ENCODE results near the gene SPRR1A.

The SPRR1A gene

GRCh38 chr1:153032677-153033308 is 48.9 kb downstream of the SPRR1A start:
- DNase-seq: no peak

GRCh38 chr1:153035211-153035610 is 51.3 kb downstream of the SPRR1A start:
- DNase-seq: no peak
